ENCODE results near the gene KRTAP10-3.

- TF ChIP-seq CTCF (IDR thresholded peaks at IDR 0.05) (no peak), REST (IDR thresholded peaks at IDR 0.05; ENCODE audit: insufficient read depth in 1 of 2, low read depth in 2 of 2, low read length in 1 of 2) (no peak)
These were observed 35.8 kb downstream of the KRTAP10-3 start for GRCh38 chr21:44522753-44523204.
